Thoracic aorta (tissue), 2 donors: ENCODE data around the gene MEG3. TPM values are rescaled to one million over a fixed set of nuclear protein-coding genes. Genes with fewer than 3 reads are reported as not detected.

Experiments used
- ATAC-seq: fragments of 150-250 bp; one replicate; pipeline ENCODE4 v1.8.0; 2017; ENCODE audit warnings: low read depth; ENCODE audit not compliant: insufficient number of reproducible peaks, low FRiP score
- DNase-seq: peaks from one replicate; pipeline ENCODE4 v3.0.0-alpha.2; 2020; ENCODE audit warnings: low spot score
- H3K27ac ChIP-seq, 2 donors: fragments of 200-600 bp; sonication (generic); 1 replicate in 1 of 2; 2 replicates in 1 of 2; pipeline ENCODE4 v1.5.1; 2016; ENCODE audit warnings: mild to moderate bottlenecking in 2 of 2, moderate library complexity in 2 of 2
- H3K27me3 ChIP-seq: fragments of 200-600 bp; sonication (generic); replicated peaks from 2 replicates; pipeline ENCODE4 v1.6.0; 2016; ENCODE audit warnings: mild to moderate bottlenecking; ENCODE audit not compliant: insufficient read depth
- H3K36me3 ChIP-seq: fragments of 200-600 bp; sonication (generic); one replicate; pipeline ENCODE4 v1.5.1; 2016
- H3K4me1 ChIP-seq, 2 donors: fragments of 200-600 bp; sonication (generic); 1 replicate in 1 of 2; 2 replicates in 1 of 2; pipeline versions ENCODE4 v1.5.1 to v1.6.0; 2016; ENCODE audit warnings: low read depth in 2 of 2, mild to moderate bottlenecking in 1 of 2; ENCODE audit not compliant: control insufficient read depth in 1 of 2
- H3K4me3 ChIP-seq: fragments of 200-600 bp; sonication (generic); 2 replicates; pipeline ENCODE4 v1.5.1; 2016; ENCODE audit warnings: mild to moderate bottlenecking
- H3K9me3 ChIP-seq: fragments of 200-600 bp; sonication (generic); 2 replicates; pipeline ENCODE4 v1.5.1; 2016
- total RNA-seq, 2 donors: library from RNA; depleted of rRNA; stranded (reverse); fragments of >200 nt; gene quantifications; one replicate each; pipeline versions ENCODE4 v1.1.0 to v1.2.3, GENCODE V29; 2016
- TF ChIP-seq, protein P1 (sequence below): fragments of 200-600 bp; sonication (generic); IDR thresholded peaks from one replicate; pipeline ENCODE4 v1.5.1; 2019; ENCODE audit warnings: antibody characterized with exemption

MEG3 gene
- total RNA-seq, 2 donors from 2014 or later = 127 to 153 TPM

- no peak for ATAC-seq
- Histone ChIP-seq H3K27me3 (no peaks in the 10 kb centered on the region), H3K36me3 (no peaks in the 10 kb centered on the region), H3K27ac (no peak overlapping the region), H3K9me3 (no peaks in the 10 kb centered on the region), H3K4me3 (no peak overlapping the region), H3K4me1 (no peaks in the 10 kb centered on the region)
- DNase-seq = no peak
- TF ChIP-seq, protein P1, sequence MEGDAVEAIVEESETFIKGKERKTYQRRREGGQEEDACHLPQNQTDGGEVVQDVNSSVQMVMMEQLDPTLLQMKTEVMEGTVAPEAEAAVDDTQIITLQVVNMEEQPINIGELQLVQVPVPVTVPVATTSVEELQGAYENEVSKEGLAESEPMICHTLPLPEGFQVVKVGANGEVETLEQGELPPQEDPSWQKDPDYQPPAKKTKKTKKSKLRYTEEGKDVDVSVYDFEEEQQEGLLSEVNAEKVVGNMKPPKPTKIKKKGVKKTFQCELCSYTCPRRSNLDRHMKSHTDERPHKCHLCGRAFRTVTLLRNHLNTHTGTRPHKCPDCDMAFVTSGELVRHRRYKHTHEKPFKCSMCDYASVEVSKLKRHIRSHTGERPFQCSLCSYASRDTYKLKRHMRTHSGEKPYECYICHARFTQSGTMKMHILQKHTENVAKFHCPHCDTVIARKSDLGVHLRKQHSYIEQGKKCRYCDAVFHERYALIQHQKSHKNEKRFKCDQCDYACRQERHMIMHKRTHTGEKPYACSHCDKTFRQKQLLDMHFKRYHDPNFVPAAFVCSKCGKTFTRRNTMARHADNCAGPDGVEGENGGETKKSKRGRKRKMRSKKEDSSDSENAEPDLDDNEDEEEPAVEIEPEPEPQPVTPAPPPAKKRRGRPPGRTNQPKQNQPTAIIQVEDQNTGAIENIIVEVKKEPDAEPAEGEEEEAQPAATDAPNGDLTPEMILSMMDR = no peak
Measured at GRCh38 chr14:100878271-100879146, 52.6 kb downstream of the MEG3 start.

- DNase-seq = no peak
- no peaks in the 10 kb centered on the region for H3K36me3 ChIP-seq
Measured at GRCh38 chr14:100879194-100879593, 53.3 kb downstream of the MEG3 start.

DNA sequence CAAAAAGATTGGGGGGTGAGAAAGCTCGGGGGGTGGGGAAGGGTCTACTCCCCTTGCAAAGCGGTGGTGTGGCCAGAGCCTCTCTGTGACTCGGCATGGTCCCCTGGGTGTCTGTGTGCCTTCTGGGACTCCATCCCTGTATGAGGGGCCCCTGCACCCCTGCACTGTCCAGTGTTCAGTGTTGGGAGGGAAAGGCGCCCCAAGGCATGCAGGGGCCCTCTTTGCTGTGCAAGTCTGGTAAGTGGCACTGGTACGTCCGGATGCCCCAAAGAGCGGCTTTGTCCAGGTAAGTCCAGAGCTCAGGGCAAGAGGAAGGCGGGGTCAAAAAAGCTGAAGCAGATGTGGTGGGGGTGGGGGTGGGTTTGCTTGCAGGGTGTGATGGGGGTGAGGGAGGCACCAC, 53.9 kb downstream of the MEG3 start:
- Histone ChIP-seq H3K27ac (no peak overlapping the region), H3K27me3 (no peaks in the 10 kb centered on the region), H3K36me3 (no peaks in the 10 kb centered on the region), H3K4me1 (no peaks in the 10 kb centered on the region), H3K4me3 (no peak overlapping the region), H3K9me3 (no peaks in the 10 kb centered on the region)
- no peak for ATAC-seq
- DNase-seq = no peak
- TF ChIP-seq, protein P1 = no peak

More at GRCh38 chr14:100879194-100879593, 53.3 kb downstream of the MEG3 start:
- Histone ChIP-seq H3K27ac (no peak overlapping the region), H3K27me3 (no peaks in the 10 kb centered on the region), H3K9me3 (no peaks in the 10 kb centered on the region), H3K4me3 (no peak overlapping the region), H3K4me1 (no peaks in the 10 kb centered on the region)
- TF ChIP-seq, protein P1 = no peak
- ATAC-seq = no peak

GRCh38 chr14:100880271-100881101, 54.6 kb downstream of the MEG3 start:
- Histone ChIP-seq H3K27ac (no peak overlapping the region), H3K9me3 (no peaks in the 10 kb centered on the region), H3K27me3 (no peaks in the 10 kb centered on the region), H3K4me1 (no peaks in the 10 kb centered on the region), H3K36me3 (no peaks in the 10 kb centered on the region), H3K4me3 (no peak overlapping the region)
- DNase-seq = no peak
- no peak for ATAC-seq
- TF ChIP-seq, protein P1 = no peak
